Inflammatory macrophage treated with lipopolysaccharide for 1 hour (primary cell): ENCODE measurements around the gene ANXA6.
A peak's percentile ranks its signal among the peaks of the same experiment; 100 is the strongest.

Source experiments
- DNase-seq, 2 donors: peaks; one replicate each; pipeline ENCODE4 v3.0.0-alpha.2; 2020 to 2022

ANXA6 gene

GRCh38 chr5:151079838-151080612 is 77.6 kb downstream of the ANXA6 start:
- DNase-seq: peak; percentile 80 to 92

GRCh38 chr5:151078490-151079262 is 78.9 kb downstream of the ANXA6 start:
- no peak for DNase-seq

DNA sequence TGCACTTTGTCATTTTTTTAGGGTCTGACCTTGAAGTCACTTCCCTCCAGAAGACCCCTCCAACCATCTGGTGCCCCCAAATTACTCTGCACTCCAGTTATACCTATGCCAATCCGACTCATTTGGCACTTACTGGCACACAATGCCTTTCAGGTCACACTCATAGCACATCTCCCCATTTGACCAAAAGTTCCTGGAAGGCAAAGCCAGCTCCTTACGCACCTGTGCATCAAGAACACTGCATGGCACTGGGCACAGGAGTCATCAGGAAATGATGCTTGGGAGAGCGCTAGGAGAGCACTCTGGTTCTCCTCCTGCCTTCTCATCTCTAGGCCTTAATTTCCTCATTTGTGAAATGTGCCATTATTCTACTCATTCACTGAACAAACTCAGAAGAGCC is 79.6 kb downstream of the ANXA6 start:
- DNase-seq: no peak

DNA sequence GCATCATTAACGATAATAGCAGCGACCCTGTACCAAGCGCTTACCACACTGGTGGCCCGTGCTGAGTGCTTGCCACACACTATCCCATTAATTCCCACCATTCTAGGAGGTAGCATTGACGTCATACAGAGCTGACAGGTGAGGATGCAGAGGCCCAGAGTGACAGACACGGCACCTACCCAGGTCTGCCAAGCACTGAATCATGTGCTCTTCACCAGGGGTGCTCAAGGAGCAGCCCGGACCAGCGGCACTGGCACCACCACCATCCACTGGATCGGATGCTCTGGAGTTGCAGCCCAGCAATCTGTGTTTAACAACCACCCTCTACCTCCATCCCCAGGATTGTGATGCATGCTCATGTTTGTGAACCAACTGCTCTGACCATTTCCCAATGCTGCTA is 80.2 kb downstream of the ANXA6 start:
- no peak for DNase-seq

DNA sequence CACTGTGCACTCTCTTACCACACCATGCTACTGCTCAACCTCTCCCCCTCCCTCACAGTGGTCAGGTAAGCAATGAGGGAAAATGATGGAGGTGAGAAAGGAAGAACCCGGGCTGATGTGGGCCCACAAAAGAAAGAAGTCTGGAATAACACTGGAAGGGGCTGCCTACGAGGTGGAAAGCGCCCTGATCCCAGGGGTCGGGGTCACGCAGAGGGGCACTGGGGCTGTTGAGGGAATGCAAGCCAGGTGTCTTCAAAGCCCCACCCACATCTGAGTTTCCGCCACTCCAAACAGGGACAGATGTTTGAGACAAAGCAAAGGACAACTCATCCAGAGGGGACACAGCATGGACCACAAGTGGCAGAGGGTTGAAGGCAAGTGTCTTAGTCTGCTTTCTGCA is 81.0 kb downstream of the ANXA6 start:
- DNase-seq: no peak

GRCh38 chr5:151075698-151076331 is 81.8 kb downstream of the ANXA6 start:
- DNase-seq: peak; percentile 66 to 89

GRCh38 chr5:151074557-151074956 is 83.0 kb downstream of the ANXA6 start:
- DNase-seq: no peak

GRCh38 chr5:151073280-151073679 is 84.3 kb downstream of the ANXA6 start:
- no peak for DNase-seq

- DNase-seq: no peak
These were observed 85.0 kb downstream of the ANXA6 start for GRCh38 chr5:151072630-151073025.

DNA sequence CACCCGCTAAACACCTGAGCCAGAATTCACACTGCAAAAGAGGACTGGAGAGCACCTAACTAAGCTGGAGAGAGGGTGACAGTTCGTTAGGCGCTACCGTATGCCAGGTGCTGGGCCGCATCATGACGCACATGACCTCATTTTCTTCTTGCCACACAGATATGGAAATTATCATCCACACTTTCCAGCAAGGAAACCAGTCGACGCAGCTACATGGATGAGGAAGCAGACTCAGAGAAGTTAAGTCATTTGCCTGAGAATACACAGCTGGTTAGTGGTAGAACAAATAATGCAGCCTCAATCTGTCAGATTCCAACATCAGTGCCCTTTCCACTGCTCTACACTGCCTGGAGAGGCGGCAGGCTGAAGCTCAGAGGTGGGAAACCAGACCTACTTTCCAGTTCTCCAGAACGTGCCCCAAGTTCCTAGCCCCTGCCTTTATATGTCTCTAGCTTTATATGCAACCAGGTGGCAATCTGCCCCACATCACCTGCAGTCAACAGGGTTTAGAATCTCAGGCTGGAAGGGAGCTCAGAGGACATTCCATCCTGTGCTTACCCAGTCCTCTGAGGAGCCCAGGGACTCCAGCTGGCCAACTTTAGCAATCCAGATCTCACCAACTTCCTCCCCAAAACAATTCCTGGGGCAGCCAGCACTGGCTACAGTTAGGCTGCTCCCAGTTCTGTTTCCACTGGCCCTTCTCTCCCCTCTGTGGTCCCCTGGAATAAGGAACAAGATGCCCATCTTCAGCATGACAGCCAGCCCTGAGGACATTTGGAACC is 85.5 kb downstream of the ANXA6 start:
- no peak for DNase-seq

GRCh38 chr5:151071021-151071420 is 86.6 kb downstream of the ANXA6 start:
- no peak for DNase-seq

GRCh38 chr5:151070449-151070848 is 87.1 kb downstream of the ANXA6 start:
- no peak for DNase-seq

GRCh38 chr5:151068433-151069197 is 89.0 kb downstream of the ANXA6 start:
- no peak for DNase-seq

- DNase-seq: peak; percentile 72 to 91
These were observed 89.7 kb downstream of the ANXA6 start for GRCh38 chr5:151067632-151068432.

DNA sequence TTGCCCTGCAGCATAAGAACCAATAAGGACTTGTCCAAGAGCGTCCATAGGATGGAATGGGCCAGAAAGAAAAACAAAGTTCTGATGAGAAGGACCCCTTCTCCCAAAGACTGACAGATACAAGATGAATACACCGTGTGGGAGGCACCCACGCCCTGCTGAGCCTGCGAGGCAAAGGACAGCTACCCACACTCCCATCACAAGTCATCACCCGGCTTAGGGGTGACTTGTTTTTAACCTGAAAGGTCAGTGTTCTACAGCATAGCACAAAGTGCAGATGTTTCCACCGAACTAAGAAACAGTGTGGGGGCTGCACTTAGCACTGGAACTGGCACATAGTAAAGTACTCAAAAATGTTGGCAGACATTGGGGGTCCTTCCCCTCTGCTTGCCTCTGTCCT is 90.7 kb downstream of the ANXA6 start:
- DNase-seq: no peak

DNA sequence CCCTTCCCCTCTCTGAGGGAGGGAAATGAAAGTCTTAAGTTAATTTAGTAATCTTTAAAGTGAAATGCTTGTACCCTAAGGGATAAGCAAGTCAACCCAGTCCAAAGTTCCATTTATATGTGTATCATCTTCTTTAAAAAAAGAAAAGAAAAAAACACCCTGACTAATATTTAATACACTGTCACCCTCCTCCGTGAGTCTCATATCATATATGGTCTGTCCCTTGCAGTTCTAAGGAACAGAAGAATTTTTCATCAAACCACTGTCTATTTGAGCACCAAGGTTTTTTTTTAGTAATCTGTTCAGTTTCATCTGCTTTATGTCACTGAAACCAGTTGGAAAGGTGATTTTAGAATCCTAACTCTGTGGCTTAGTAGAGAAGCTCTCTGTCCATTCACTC is 92.0 kb downstream of the ANXA6 start:
- no peak for DNase-seq

DNA sequence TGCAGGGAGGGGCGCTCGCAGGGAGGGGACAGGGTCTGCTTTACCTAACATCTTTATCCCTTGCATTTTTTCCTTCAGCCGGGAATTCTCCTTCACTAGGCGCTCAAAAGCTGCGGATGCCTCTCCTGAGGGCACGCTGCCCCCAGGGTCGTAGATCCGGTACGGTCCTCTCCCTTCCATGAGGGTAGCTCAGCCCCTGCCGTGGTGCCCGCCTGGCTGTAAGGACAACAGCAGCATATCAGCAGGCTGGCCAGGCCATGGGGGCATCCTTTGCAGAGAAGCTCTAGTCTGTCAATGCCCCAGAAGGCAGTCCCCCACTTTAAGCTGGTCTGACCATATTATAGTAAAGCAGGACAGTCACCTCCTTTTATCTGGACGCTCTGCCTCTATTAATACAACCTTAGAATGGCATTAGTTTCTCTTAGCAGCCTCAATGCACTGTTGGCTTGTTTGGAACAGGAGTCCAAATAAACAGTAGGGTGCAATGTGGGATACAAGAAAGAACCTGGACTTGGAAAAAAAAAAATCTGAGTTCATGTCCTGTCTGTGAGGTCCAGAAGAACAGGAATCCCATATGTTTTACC is 92.6 kb downstream of the ANXA6 start:
- no peak for DNase-seq

DNA sequence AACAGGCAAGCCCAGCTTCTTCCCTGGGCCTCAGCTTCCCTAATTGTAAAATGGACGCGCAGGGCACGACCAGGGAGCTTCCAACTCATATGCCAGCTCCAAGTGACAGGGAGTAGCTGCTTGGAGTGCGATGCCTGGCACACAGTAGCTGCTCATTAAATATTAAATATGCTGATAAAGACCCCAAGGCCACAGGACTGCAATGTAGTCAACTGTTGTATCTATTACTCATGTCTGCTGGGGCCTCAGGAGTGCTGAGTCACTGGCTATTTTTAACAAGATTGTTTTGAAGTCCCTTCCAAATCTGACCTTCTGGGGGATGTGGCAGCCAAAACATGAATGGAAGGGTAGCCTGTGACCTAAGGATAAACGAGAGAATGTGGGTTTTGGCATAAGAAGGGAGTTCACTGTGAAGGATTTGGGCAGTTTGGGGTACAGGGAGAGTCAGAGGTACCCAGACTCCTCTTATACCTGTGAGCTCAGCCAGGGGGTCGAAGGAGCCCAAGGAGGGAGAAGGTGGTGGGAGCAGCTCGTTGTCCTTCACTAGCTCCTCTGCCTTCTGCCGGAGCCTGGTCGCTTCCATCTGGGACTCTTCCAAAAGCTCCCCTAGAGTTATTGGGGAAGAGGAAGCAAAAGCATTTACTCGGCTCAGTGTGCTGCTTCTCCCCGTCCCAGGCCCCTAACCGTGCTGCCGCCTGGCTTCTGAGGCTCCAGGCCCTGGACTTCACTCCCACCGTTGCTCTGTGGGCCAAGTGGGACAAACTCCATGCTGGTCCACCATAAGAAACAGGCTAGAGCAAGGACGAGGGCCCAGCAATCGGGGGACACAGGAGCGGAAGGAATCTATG is 94.2 kb downstream of the ANXA6 start:
- DNase-seq: peak; percentile 55 to 71

GRCh38 chr5:151062405-151063141 is 95.0 kb downstream of the ANXA6 start:
- no peak for DNase-seq
